ENCODE data around the gene CPE.

Gene CPE

DNA sequence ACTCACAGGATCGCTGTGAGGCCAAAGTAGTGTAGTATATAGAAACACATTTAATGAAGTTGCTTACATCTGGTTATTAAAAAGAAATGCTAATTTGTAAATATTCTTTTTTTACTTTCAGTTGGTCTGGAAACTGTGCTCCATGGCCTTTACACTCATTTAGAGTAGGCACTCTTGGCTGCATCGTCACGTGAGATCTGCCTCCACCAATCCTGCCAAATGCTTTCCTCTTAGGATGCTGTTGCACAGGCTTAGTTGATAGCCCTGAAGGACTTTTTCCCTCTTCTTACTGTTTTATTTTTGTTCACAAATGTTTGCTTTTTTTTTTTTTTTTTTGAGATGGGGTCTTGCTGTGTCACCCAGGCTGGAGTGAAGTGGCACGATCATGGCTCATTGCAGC lies 6.3 kb downstream of the CPE start:
- no peak overlapping the region for H3K9ac ChIP-seq (ENCODE audit: low read length)
- peaks cover 7% of the 10 kb centered on the region for H3K27me3 ChIP-seq (ENCODE audit: control insufficient read depth, insufficient read depth, low read length)
- no peaks in the 10 kb centered on the region for H3K36me3 ChIP-seq (ENCODE audit: control insufficient read depth, low read depth, low read length)
- no peaks in the 10 kb centered on the region for H3K9me3 ChIP-seq (ENCODE audit: control insufficient read depth, low read depth, low read length)
- no peak overlapping the region for H3K27ac ChIP-seq (ENCODE audit: low read length)
- H3K4me1 ChIP-seq (ENCODE audit: control insufficient read depth, low read depth, low read length), result peaks cover 11% of the 10 kb centered on the region
- H3K4me3 ChIP-seq (ENCODE audit: low read length), result no peak overlapping the region

GRCh38 chr4:165386328-165386727 lies 7.5 kb downstream of the CPE start:
- no peak overlapping the region for H3K9ac ChIP-seq (ENCODE audit: low read length)
- H3K9me3 ChIP-seq (ENCODE audit: control insufficient read depth, low read depth, low read length), result no peaks in the 10 kb centered on the region
- peaks cover 3% of the 10 kb centered on the region for H3K4me1 ChIP-seq (ENCODE audit: control insufficient read depth, low read depth, low read length)
- no peaks in the 10 kb centered on the region for H3K27me3 ChIP-seq (ENCODE audit: control insufficient read depth, insufficient read depth, low read length)
- no peak overlapping the region for H3K27ac ChIP-seq (ENCODE audit: low read length)
- no peak overlapping the region for H3K4me3 ChIP-seq (ENCODE audit: low read length)
- no peaks in the 10 kb centered on the region for H3K36me3 ChIP-seq (ENCODE audit: control insufficient read depth, low read depth, low read length)

GRCh38 chr4:165388756-165389155 lies 9.9 kb downstream of the CPE start:
- Histone ChIP-seq H3K4me3 (ENCODE audit: low read length) (no peak overlapping the region), H3K27ac (ENCODE audit: low read length) (no peak overlapping the region), H3K9ac (ENCODE audit: low read length) (no peak overlapping the region), H3K9me3 (ENCODE audit: control insufficient read depth, low read depth, low read length) (no peaks in the 10 kb centered on the region), H3K27me3 (ENCODE audit: control insufficient read depth, insufficient read depth, low read length) (no peaks in the 10 kb centered on the region), H3K4me1 (ENCODE audit: control insufficient read depth, low read depth, low read length) (no peaks in the 10 kb centered on the region), H3K36me3 (ENCODE audit: control insufficient read depth, low read depth, low read length) (no peaks in the 10 kb centered on the region)

GRCh38 chr4:165393051-165393450 lies 14.2 kb downstream of the CPE start:
- no peak overlapping the region for H3K4me3 ChIP-seq (ENCODE audit: low read length)
- H3K9ac ChIP-seq (ENCODE audit: low read length), result no peak overlapping the region
- no peaks in the 10 kb centered on the region for H3K4me1 ChIP-seq (ENCODE audit: control insufficient read depth, low read depth, low read length)
- H3K9me3 ChIP-seq (ENCODE audit: control insufficient read depth, low read depth, low read length), result no peaks in the 10 kb centered on the region
- no peak overlapping the region for H3K27ac ChIP-seq (ENCODE audit: low read length)
- no peaks in the 10 kb centered on the region for H3K36me3 ChIP-seq (ENCODE audit: control insufficient read depth, low read depth, low read length)
- H3K27me3 ChIP-seq (ENCODE audit: control insufficient read depth, insufficient read depth, low read length), result no peaks in the 10 kb centered on the region

DNA sequence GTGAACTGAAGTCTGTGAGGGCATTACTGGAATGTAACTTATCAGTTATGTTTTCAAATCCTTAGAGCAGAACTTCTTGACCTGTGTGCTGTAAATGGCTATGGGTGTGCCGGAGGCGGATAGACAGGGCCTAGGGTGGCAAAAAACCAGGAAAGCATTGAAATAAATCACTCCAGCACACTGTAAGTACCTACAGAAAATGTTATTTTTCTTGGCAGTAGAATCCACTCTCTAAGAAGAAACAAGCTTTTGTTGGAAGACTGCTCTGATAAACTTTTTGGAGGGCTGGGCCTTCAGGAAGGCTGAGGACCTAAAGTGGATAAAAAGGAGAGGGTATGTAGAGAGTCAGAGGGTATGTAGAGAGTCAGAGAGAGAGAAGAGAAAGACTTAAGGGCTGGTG lies 14.9 kb downstream of the CPE start:
- Histone ChIP-seq H3K36me3 (ENCODE audit: control insufficient read depth, low read depth, low read length) (no peaks in the 10 kb centered on the region), H3K4me3 (ENCODE audit: low read length) (no peak overlapping the region), H3K9me3 (ENCODE audit: control insufficient read depth, low read depth, low read length) (no peaks in the 10 kb centered on the region), H3K9ac (ENCODE audit: low read length) (no peak overlapping the region), H3K27me3 (ENCODE audit: control insufficient read depth, insufficient read depth, low read length) (no peaks in the 10 kb centered on the region), H3K4me1 (ENCODE audit: control insufficient read depth, low read depth, low read length) (peaks cover 6% of the 10 kb centered on the region), H3K27ac (ENCODE audit: low read length) (no peak overlapping the region)

- H3K4me1 ChIP-seq (ENCODE audit: control insufficient read depth, low read depth, low read length), result peaks cover 6% of the 10 kb centered on the region
- no peaks in the 10 kb centered on the region for H3K27me3 ChIP-seq (ENCODE audit: control insufficient read depth, insufficient read depth, low read length)
These were observed 15.5 kb downstream of the CPE start for GRCh38 chr4:165394275-165394674.

DNA sequence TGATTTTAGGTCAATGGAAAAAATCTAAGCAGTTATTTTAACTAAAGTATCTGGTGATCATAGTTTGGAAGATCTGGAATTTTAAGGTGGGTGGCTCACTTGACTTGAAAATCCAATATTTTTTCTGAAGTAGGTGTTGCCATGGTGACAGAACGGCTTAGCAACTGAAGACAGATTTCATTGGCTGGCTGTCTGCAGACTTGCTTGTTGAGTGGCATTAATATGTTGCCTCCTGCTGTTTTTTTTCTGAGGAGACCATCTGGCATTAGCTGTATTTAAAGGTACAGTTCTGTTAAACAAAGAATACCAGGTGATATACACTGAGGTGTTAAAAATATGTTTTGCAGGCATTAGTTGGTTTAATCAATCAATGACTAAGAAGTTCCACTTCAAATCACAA lies 19.8 kb downstream of the CPE start:
- no peaks in the 10 kb centered on the region for H3K36me3 ChIP-seq (ENCODE audit: control insufficient read depth, low read depth, low read length)
- H3K27ac ChIP-seq (ENCODE audit: low read length), result no peak overlapping the region
- no peaks in the 10 kb centered on the region for H3K9me3 ChIP-seq (ENCODE audit: control insufficient read depth, low read depth, low read length)
- peak overlapping the region; percentile 18 for H3K9ac ChIP-seq (ENCODE audit: low read length)
- H3K27me3 ChIP-seq (ENCODE audit: control insufficient read depth, insufficient read depth, low read length), result no peaks in the 10 kb centered on the region
- no peak overlapping the region for H3K4me3 ChIP-seq (ENCODE audit: low read length)
- peaks cover 6% of the 10 kb centered on the region for H3K4me1 ChIP-seq (ENCODE audit: control insufficient read depth, low read depth, low read length)

More at GRCh38 chr4:165394275-165394674, 15.5 kb downstream of the CPE start:
- Histone ChIP-seq H3K36me3 (ENCODE audit: control insufficient read depth, low read depth, low read length) (no peaks in the 10 kb centered on the region), H3K27ac (ENCODE audit: low read length) (no peak overlapping the region), H3K4me3 (ENCODE audit: low read length) (no peak overlapping the region), H3K9ac (ENCODE audit: low read length) (no peak overlapping the region), H3K9me3 (ENCODE audit: control insufficient read depth, low read depth, low read length) (no peaks in the 10 kb centered on the region)

DNA sequence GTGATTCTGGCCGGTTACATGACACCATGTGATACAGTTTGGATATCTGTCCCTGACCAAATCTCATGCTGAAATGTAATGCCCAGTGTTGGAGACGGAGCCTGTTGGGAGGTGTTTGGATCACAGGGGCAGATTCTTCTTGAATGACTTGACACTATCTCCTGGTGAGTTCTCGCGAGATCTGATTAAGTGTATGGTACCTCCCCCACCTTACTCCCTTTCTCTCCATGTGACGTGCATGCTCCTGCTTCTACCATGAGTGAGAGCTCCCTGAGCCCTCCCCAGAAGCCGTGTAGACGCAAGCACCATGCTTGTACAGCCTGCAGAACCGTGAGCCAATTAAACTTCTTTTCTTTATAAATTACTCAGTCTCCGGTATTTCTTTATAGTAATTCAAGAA lies 23.6 kb downstream of the CPE start:
- no peak overlapping the region for H3K9ac ChIP-seq (ENCODE audit: low read length)
- H3K4me3 ChIP-seq (ENCODE audit: low read length), result no peak overlapping the region
- peaks cover 6% of the 10 kb centered on the region for H3K4me1 ChIP-seq (ENCODE audit: control insufficient read depth, low read depth, low read length)
- H3K27ac ChIP-seq (ENCODE audit: low read length), result no peak overlapping the region
- no peaks in the 10 kb centered on the region for H3K27me3 ChIP-seq (ENCODE audit: control insufficient read depth, insufficient read depth, low read length)
- no peaks in the 10 kb centered on the region for H3K9me3 ChIP-seq (ENCODE audit: control insufficient read depth, low read depth, low read length)
- no peaks in the 10 kb centered on the region for H3K36me3 ChIP-seq (ENCODE audit: control insufficient read depth, low read depth, low read length)

DNA sequence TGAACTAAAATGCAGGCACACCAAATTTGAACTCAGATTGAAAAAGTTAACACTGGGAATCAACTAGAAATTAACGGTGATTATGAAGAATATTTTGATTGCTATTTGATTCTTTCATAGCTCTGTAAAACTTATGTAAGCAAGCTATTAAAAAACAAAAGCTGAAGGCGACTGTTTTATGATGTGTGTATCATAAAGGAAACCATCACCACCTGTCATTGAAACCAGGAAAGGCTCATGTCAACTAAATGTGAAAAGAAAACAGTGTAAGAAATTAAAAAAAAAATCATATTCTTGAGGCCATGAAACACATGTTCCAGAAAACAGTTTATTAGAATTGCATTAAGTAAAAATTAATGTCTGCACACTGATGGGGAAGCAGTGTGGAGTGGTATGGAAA lies 24.2 kb downstream of the CPE start:
- no peak overlapping the region for H3K4me3 ChIP-seq (ENCODE audit: low read length)
- peaks cover 6% of the 10 kb centered on the region for H3K4me1 ChIP-seq (ENCODE audit: control insufficient read depth, low read depth, low read length)
- H3K9me3 ChIP-seq (ENCODE audit: control insufficient read depth, low read depth, low read length), result no peaks in the 10 kb centered on the region
- no peak overlapping the region for H3K9ac ChIP-seq (ENCODE audit: low read length)
- H3K27ac ChIP-seq (ENCODE audit: low read length), result no peak overlapping the region
- no peaks in the 10 kb centered on the region for H3K36me3 ChIP-seq (ENCODE audit: control insufficient read depth, low read depth, low read length)
- H3K27me3 ChIP-seq (ENCODE audit: control insufficient read depth, insufficient read depth, low read length), result no peaks in the 10 kb centered on the region

DNA sequence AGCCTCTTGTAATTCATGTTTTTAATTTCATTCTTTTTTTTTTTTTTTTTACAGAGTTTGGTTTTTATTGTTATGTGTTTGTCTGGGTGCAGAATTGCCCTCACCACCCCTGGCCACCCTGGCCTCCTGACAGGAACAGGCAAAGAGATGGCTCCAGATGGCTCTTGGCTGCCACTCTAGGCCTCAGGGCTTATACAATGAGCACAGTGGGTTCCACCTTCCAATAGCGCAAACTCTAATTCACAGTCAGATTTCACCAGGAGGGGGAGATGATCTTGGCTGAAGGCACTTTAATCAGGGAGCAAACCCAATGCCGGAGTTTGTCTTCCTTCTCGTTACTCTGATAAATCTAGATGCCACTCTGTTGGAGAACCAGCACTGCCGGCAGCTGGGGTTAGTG lies 24.8 kb downstream of the CPE start:
- Histone ChIP-seq H3K36me3 (ENCODE audit: control insufficient read depth, low read depth, low read length) (no peaks in the 10 kb centered on the region), H3K27me3 (ENCODE audit: control insufficient read depth, insufficient read depth, low read length) (no peaks in the 10 kb centered on the region), H3K27ac (ENCODE audit: low read length) (no peak overlapping the region), H3K4me3 (ENCODE audit: low read length) (no peak overlapping the region), H3K9me3 (ENCODE audit: control insufficient read depth, low read depth, low read length) (no peaks in the 10 kb centered on the region), H3K4me1 (ENCODE audit: control insufficient read depth, low read depth, low read length) (peaks cover 1% of the 10 kb centered on the region), H3K9ac (ENCODE audit: low read length) (no peak overlapping the region)

- Histone ChIP-seq H3K27ac (ENCODE audit: low read length) (no peak overlapping the region), H3K27me3 (ENCODE audit: control insufficient read depth, insufficient read depth, low read length) (no peaks in the 10 kb centered on the region), H3K9me3 (ENCODE audit: control insufficient read depth, low read depth, low read length) (no peaks in the 10 kb centered on the region), H3K4me1 (ENCODE audit: control insufficient read depth, low read depth, low read length) (no peaks in the 10 kb centered on the region), H3K9ac (ENCODE audit: low read length) (no peak overlapping the region), H3K4me3 (ENCODE audit: low read length) (no peak overlapping the region), H3K36me3 (ENCODE audit: control insufficient read depth, low read depth, low read length) (no peaks in the 10 kb centered on the region)
These were observed 25.3 kb downstream of the CPE start for GRCh38 chr4:165404080-165404479.

DNA sequence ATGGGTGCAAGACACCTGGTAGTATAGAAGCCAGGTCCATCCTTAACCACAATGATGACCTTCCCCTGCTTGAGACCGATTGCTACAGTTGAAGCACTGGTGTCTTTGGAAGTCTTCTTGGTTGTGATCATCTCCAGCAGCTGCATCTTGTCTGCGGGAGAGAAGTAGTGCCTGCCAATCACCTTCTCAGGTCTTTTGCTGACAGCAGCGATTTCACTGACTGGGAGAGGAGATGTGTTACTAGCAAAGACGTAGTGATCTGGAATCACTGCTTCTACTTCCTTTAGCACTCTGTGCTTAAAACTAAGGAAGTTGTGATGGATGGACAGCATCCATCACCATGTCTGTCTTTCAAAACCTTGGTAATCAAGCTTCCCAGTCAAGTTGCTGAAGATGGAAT lies 25.9 kb downstream of the CPE start:
- Histone ChIP-seq H3K4me3 (ENCODE audit: low read length) (no peak overlapping the region), H3K4me1 (ENCODE audit: control insufficient read depth, low read depth, low read length) (no peaks in the 10 kb centered on the region), H3K9me3 (ENCODE audit: control insufficient read depth, low read depth, low read length) (no peaks in the 10 kb centered on the region), H3K36me3 (ENCODE audit: control insufficient read depth, low read depth, low read length) (no peaks in the 10 kb centered on the region), H3K9ac (ENCODE audit: low read length) (no peak overlapping the region), H3K27me3 (ENCODE audit: control insufficient read depth, insufficient read depth, low read length) (no peaks in the 10 kb centered on the region), H3K27ac (ENCODE audit: low read length) (no peak overlapping the region)

Measured in iPS-18a (cell line).